OCI-LY3 (cell line): ENCODE measurements around the gene RBFA.
"Not testable (repeated sequence)": the region's sequence is repeated elsewhere in the genome, so short reads cannot be mapped to it uniquely, and the experiment has no call there.

Experiments used
- H2AFZ ChIP-seq: fragments of 200-600, 300-600 bp; shearing (Covaris generic); 2 replicates; pipeline ENCODE4 v1.6.0; 2014; ENCODE audit warnings: antibody characterized with exemption, low read depth, low read length
- H3K27ac ChIP-seq: fragments of 200-600, 300-600 bp; sonication (generic); 2 replicates; pipeline ENCODE4 v1.5.1; 2014; ENCODE audit warnings: mild to moderate bottlenecking, low read length, moderate library complexity, mixed read lengths
- H3K27me3 ChIP-seq: fragments of 200-600, 300-600 bp; sonication (generic); 2 replicates; pipeline ENCODE4 v1.6.1; 2014; ENCODE audit warnings: low read depth, low read length, mixed read lengths
- H3K36me3 ChIP-seq: fragments of 200-600, 300-600 bp; sonication (generic); replicated peaks from 2 replicates; pipeline ENCODE3; 2014; ENCODE audit warnings: low read depth, low read length, mixed read lengths
- H3K4me1 ChIP-seq: fragments of 300-600, 200-600 bp; sonication (generic); 2 replicates; pipeline ENCODE4 v1.6.1; 2014; ENCODE audit warnings: low read length, mixed read lengths
- H3K4me2 ChIP-seq: fragments of 200-600, 300-600 bp; sonication (generic); 2 replicates; pipeline ENCODE4 v1.6.1; 2014; ENCODE audit warnings: low read length, mixed read lengths
- H3K4me3 ChIP-seq: fragments of 300-600, 200-600 bp; sonication (generic); 2 replicates; pipeline ENCODE4 v1.5.1; 2014; ENCODE audit warnings: antibody characterized with exemption, mild to moderate bottlenecking, low read length, moderate library complexity
- H3K79me2 ChIP-seq: fragments of 300-600, 200-600 bp; shearing (Covaris generic); 2 replicates; pipeline ENCODE4 v1.6.1; 2014; ENCODE audit warnings: mild to moderate bottlenecking, low read length, mixed read lengths
- H3K9ac ChIP-seq: fragments of 300-600, 200-600 bp; shearing (Covaris generic); 2 replicates; pipeline ENCODE4 v1.6.0; 2014; ENCODE audit warnings: mild to moderate bottlenecking, low read length, moderate library complexity
- H3K9me3 ChIP-seq: fragments of 200-600, 300-600 bp; shearing (Covaris generic); 2 replicates; pipeline ENCODE4 v1.6.1; 2014; ENCODE audit warnings: low read length, mixed read lengths; ENCODE audit not compliant: insufficient read depth
- H4K20me1 ChIP-seq: fragments of 200-600, 300-600 bp; sonication (generic); 2 replicates; pipeline ENCODE4 v1.6.1; 2016; ENCODE audit warnings: low read length, mixed read lengths; ENCODE audit not compliant: insufficient read depth
- CTCF ChIP-seq: fragments of 200-600, 300-600 bp; sonication (generic); IDR thresholded peaks from 2 replicates; pipeline ENCODE4 v1.5.1; 2014; ENCODE audit warnings: antibody characterized with exemption, low read length, low read depth
- EZH2phosphoT487 ChIP-seq: fragments of 200-600 bp; shearing (Covaris generic); IDR thresholded peaks from 2 replicates; pipeline ENCODE4 v1.6.1; 2018; ENCODE audit warnings: antibody characterized with exemption, mixed run types, low read depth

RBFA gene

GRCh38 chr18:79988071-79988450 lies 46.2 kb upstream of the RBFA start:
- Histone ChIP-seq H3K79me2 (peaks cover 65% of the 10 kb centered on the region), H3K9me3 (no peaks in the 10 kb centered on the region), H3K4me2 (peak overlapping the region; percentile 87), H2AFZ (peak overlapping the region; percentile 59), H3K4me1 (peaks cover 17% of the 10 kb centered on the region), H3K9ac (peak overlapping the region; percentile 88), H3K36me3 (peaks cover 35% of the 10 kb centered on the region), H4K20me1 (peaks cover 46% of the 10 kb centered on the region), H3K27me3 (no peaks in the 10 kb centered on the region), H3K4me3 (peak overlapping the region; percentile 83), H3K27ac (peak overlapping the region; percentile 67)
- TF ChIP-seq EZH2phosphoT487 (no peak), CTCF (peak; percentile 70)

GRCh38 chr18:79988451-79989194 lies 45.6 kb upstream of the RBFA start, which contains the start of gene TXNL4A:
Gene TXNL4A (minus strand): TSS chr18:79988563. CDS start chr18:79988392, 171 bp downstream.
- Histone ChIP-seq H4K20me1 (peaks cover 40% of the 10 kb centered on the region), H3K9me3 (no peaks in the 10 kb centered on the region), H3K4me3 (peak within 1 kb of the TSS; percentile 83), H3K79me2 (peaks cover 59% of the 10 kb centered on the region), H3K9ac (peak within 1 kb of the TSS; percentile 88), H3K4me2 (peak within 1 kb of the TSS; percentile 87), H3K27me3 (no peaks in the 10 kb centered on the region), H3K27ac (peak within 1 kb of the TSS; percentile 67), H2AFZ (peak within 1 kb of the TSS; percentile 66), H3K36me3 (peaks cover 30% of the 10 kb centered on the region), H3K4me1 (peaks cover 17% of the 10 kb centered on the region)
- TF ChIP-seq CTCF, result no peak
- no peak for TF ChIP-seq EZH2phosphoT487

GRCh38 chr18:79989195-79989497 lies 45.1 kb upstream of the RBFA start:
- H2AFZ ChIP-seq, result no peak overlapping the region
- no peak overlapping the region for H3K27ac ChIP-seq
- peaks cover 17% of the 10 kb centered on the region for H3K4me1 ChIP-seq

GRCh38 chr18:79991494-79991893 lies 42.7 kb upstream of the RBFA start:
- H3K36me3 ChIP-seq, result peaks cover 5% of the 10 kb centered on the region
- no peak overlapping the region for H3K9ac ChIP-seq
- H3K4me2 ChIP-seq, result no peak overlapping the region
- no peak overlapping the region for H3K27ac ChIP-seq
- H3K79me2 ChIP-seq, result peaks cover 30% of the 10 kb centered on the region
- no peak overlapping the region for H2AFZ ChIP-seq
- H3K9me3 ChIP-seq, result no peaks in the 10 kb centered on the region
- H4K20me1 ChIP-seq, result peaks cover 13% of the 10 kb centered on the region
- TF ChIP-seq CTCF (no peak), EZH2phosphoT487 (no peak)
- H3K4me3 ChIP-seq, result no peak overlapping the region
- H3K4me1 ChIP-seq, result peaks cover 15% of the 10 kb centered on the region
- 0 out of 2 replicates have a peak, but pooled peaks cover 4% of the 10 kb centered on the region for H3K27me3 ChIP-seq

More at GRCh38 chr18:79989195-79989497, 45.1 kb upstream of the RBFA start:
- H3K9me3 ChIP-seq, result no peaks in the 10 kb centered on the region
- H3K9ac ChIP-seq, result peak overlapping the region; percentile 88
- peak overlapping the region; percentile 66 for H3K4me2 ChIP-seq
- H4K20me1 ChIP-seq, result peaks cover 35% of the 10 kb centered on the region
- peak overlapping the region; percentile 83 for H3K4me3 ChIP-seq
- no peak for TF ChIP-seq CTCF
- no peak for TF ChIP-seq EZH2phosphoT487
- H3K27me3 ChIP-seq, result no peaks in the 10 kb centered on the region
- H3K36me3 ChIP-seq, result peaks cover 25% of the 10 kb centered on the region
- peaks cover 54% of the 10 kb centered on the region for H3K79me2 ChIP-seq

GRCh38 chr18:79999701-80000100 lies 34.5 kb upstream of the RBFA start:
- H4K20me1 ChIP-seq, H2AFZ ChIP-seq, H3K36me3 ChIP-seq, H3K27ac ChIP-seq, H3K4me1 ChIP-seq, H3K79me2 ChIP-seq, H3K9ac ChIP-seq, H3K27me3 ChIP-seq, H3K4me3 ChIP-seq, H3K4me2 ChIP-seq, H3K9me3 ChIP-seq: not testable (repeated sequence)
